GM19099 (cell line): ENCODE data around the gene DISC1.

ENCODE experiments used
- POLR2A ChIP-seq: IDR thresholded peaks from 3 replicates; pipeline ENCODE4 v1.6.1; 2011; ENCODE audit warnings: low read depth; ENCODE audit not compliant: insufficient read length; ENCODE audit errors: extremely low read depth

DISC1 gene

DNA sequence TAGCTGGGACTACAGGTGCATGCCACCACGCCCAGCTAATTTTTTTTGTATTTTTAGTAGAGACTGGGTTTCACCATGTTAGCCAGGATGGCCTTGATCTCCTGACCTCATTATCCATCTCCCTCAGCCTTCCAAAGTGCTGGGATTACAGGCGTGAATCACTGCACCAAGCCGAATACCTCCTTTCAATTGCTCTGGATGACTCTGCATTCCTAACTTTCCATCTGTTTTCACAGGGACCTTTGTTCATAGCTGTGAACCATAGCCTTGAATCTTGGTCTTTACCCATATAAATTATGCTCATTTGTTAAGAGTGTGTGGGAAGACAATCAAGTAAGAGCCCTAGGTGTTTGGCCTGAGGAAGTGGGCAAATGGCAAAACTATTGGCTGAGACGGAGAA lies 422.7 kb downstream of the DISC1 start:
- TF ChIP-seq POLR2A = no peak

DNA sequence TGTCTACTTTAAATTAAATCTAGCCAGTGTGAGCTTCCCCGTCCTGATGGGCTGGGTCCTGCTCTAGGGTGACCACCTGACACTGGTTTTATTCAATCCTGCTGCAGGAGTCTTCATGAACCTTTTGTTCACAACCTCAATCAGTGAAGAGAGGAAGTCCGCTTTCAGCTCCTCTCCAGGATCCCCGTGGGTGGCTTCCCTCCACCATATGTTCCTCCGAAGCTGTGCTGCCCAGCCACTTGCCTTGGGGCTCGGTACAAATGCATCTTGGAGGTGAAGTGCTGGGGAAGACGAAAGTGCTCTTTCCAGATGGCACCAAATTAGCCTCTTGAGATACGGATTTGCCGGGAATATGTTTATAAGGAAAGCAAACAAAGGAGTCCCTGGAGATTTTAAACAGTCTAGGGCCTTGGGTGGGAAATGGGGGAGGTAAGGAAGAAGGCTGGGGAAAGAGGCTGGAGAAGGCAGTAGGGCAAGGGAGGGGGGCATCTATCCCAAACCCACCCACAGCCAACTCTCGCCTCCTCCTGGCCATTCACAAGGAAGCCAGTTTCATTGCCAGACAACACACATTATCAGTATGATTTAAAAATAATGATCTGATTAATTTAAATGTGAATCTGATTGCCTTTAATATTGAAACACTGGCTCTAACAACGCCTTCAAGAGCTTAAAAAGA lies 430.8 kb downstream of the DISC1 start:
- no peak for TF ChIP-seq POLR2A

DNA sequence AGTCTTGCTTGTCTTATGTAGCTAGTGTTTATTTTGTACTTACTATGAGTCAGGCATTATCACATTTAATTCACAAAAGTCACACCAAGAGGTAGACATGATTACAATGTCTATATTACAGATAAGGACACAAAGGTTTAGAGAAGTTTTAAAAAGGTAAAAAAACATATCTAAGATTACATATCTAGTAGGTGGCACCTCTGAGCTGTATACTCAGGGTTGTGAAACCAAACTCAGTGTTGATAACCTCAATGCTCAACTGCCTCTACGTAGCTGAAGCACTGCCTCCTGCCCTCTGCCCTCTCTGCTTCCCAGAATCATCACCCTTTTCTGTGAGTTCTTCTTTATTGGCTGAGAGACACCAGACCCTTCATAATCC lies 431.3 kb downstream of the DISC1 start:
- TF ChIP-seq POLR2A = no peak

DNA sequence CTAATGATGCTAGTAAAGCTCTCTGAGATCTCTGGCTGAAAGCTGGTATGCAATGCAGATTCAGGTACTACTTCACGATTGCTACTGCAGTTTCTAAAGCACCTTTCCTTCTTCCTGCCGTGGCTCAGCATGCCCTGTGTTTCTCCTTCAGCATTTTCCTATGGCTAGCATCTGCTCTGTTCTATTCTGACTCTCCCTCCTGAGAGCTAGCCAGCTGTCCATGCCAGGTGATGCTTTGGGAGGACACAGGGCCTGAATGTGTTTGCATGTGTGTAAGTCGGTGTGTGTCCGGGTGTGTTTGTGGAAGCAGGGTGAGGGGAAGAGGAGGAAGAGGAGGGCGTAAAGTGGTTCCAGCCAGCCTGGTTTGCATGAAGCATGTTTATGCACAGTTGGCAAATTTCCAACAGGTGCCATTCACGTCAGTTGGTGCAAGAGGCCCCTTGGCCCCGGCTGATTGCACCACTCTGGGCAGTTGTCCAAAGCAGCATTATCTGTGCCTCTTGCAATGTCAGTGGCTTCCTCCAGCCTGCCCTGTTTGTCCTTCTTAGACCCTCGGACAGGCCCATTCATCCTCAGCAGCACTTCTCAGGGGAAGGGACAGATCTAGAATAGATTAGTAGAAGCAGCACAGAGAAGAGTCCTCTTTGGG lies 433.3 kb downstream of the DISC1 start:
- no peak for TF ChIP-seq POLR2A

DNA sequence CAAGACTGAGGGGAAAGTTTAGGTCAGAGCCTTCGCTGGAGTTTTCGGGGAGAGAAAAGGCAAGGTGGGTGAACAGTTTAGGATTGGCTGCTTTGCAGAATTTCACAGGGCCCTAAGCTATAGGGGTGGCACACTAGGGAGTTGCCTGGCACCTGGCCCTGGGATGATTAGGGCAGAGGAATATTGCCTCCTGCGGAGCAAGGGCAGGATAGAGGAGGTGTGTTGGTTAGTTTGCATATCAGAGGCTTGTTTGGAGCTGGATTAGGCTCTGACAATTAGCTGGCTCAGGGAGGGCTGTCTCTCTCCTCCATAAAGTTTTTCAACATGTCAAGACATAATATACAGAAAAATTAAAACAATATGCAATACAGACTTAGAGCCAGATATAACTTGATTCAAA lies 436.4 kb downstream of the DISC1 start:
- TF ChIP-seq POLR2A = no peak

DNA sequence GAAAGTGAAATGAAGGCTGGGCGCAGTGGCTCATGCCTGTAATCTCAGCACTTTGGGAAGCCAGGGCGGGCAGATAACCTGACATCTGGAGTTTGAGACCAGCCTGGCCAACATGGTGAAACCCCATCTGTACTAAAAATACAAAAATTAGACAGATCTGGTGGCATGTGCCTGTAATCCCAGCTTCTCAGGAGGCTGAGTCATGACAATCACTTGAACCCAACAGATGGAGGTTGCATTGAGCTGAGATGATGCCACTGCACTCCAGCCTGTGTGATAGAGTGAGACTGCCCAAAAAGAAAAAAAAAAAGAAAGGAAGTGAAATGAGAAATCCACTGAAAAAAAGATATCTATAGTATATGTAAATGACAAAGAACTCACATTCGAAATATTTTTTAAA lies 439.9 kb downstream of the DISC1 start:
- no peak for TF ChIP-seq POLR2A

DNA sequence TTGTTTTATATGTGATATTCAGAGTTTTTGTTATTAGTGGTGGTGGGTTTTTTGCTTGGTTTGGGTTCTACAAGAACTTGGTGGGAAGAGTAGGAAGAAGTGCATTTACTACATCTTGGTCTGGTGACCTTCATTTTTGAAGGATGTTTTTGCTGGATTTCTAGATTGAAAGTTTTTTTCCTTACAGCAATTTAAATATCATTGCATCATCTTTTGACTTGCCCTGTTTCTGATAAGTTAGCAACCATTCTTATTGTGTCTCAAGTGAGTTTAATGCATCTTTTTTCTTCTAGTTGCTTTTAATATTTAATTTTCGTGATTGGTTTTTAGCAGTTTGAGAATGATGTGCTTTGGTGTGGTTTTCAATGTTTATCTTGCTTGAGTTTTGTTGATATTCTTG lies 447.7 kb downstream of the DISC1 start:
- no peak for TF ChIP-seq POLR2A

DNA sequence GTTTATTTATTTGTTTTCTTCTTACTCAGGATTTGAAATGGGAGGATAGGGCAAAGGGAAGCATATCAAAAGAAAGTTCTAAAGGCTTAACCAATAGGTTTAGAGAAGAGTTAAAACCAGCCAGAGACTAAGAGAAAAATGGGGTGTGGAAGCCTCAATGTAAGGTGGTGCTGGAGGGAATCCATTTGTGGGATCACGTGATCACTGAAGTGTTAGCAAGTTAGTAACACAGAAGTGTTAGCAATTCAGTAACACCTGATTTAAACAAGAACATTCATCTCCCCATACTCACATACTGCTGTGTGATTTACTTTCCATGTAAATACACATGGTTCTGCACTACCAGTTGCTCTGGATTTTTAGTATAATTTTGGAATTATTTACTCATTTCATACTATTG lies 451.2 kb downstream of the DISC1 start:
- TF ChIP-seq POLR2A = no peak

DNA sequence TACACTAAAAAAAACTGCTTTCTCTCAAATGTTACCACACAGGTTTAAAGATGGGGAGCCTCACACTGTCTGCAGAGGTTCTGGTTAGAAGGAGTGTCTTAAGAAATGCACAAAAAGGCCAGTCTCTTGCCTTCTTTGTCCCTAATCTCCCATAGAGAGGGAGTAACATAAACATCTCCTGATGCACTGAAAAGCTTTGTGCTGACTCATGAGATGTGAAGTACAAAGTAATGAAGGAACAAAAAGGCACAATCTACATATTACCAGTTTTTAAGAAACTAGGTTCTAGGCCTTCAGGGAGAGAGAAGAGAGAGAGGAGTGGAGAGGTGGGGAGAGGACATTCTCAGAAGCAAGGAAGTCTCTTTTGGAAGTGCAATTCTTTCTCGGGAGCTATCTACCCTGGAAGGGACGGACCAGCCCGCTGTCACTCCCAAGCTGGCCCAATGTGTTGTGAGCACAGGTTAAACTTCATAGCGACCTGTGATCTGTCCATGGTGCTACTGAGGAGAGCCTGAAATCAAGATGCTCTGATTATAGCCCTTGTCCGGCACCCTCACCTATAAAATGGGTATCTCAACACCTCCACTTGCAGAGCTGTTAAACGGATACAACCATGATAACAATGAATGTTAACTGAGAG lies 458.1 kb downstream of the DISC1 start:
- no peak for TF ChIP-seq POLR2A

DNA sequence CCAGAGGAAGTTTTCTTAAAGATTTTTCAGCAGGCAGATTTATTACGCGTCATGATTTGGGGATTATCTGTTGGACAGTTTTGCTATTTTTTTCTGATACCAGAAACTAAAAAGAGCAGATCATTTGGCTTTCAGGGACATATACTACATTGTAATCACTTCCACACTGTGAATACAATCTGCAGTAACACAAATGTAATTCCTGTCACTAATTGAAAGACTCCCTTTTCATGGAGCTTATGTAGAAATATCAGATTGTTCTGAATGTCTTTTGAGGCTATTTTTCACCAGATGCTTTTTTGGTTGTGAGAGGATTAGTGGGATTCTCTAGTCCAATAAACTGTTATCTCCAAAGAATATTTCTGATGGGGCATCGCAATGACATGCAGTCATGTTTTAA lies 464.2 kb downstream of the DISC1 start:
- no peak for TF ChIP-seq POLR2A
